Left renal pelvis (tissue), 4 donors: ENCODE results near the gene MGST3. TPM values are rescaled to one million over a fixed set of nuclear protein-coding genes. Genes with fewer than 3 reads are reported as not detected.
"Not testable (repeated sequence)": the region's sequence is repeated elsewhere in the genome, so short reads cannot be mapped to it uniquely, and the experiment has no call there.

Experiments used
- DNase-seq, 4 donors: peaks; one replicate each; pipeline ENCODE4 v3.0.0-alpha.2; 2013; ENCODE audit warnings: low read depth in 4 of 4, low spot score in 3 of 4
- polyA plus RNA-seq, 4 donors: library from polyadenylated mRNA; unstranded; fragments of 120-200 nt; gene quantifications; one replicate each; pipeline ENCODE4 v1.2.1, GENCODE V29; 2013; ENCODE audit not compliant: insufficient read length in 4 of 4

The MGST3 gene
- polyA plus RNA-seq, 4 donors = 125 to 203 (median 192) TPM

GRCh38 chr1:165695031-165695430 is 64.0 kb downstream of the MGST3 start:
- no peak for DNase-seq

- no peak for DNase-seq
Observed at GRCh38 chr1:165696625-165697100, 65.6 kb downstream of the MGST3 start.

GRCh38 chr1:165697491-165697880 is 66.5 kb downstream of the MGST3 start:
- DNase-seq = no peak

GRCh38 chr1:165697881-165698760 is 67.1 kb downstream of the MGST3 start, which contains the start of gene ALDH9A1:
TSS of gene ALDH9A1 (minus strand) at chr1:165698562. CDS start at chr1:165698558, 4 bp downstream.
- peak; percentile 36 to 66 (median 56) for DNase-seq

GRCh38 chr1:165698761-165699052 is 67.7 kb downstream of the MGST3 start:
- no peak for DNase-seq

- DNase-seq = no peak
Observed at GRCh38 chr1:165699577-165699976, 68.5 kb downstream of the MGST3 start.

GRCh38 chr1:165701922-165702321 is 70.9 kb downstream of the MGST3 start:
- not testable (repeated sequence) for DNase-seq

GRCh38 chr1:165703648-165704047 is 72.6 kb downstream of the MGST3 start:
- no peak for DNase-seq

Other genes with a start within 250 kb of the MGST3 start
- 1 to 10 TPM; 1.4 to 7.0 (median 2.6) TPM for gene RXRG, start 186.1 kb upstream of the MGST3 start, polyA plus RNA-seq
- under 1 TPM in 1 of 4 donors, not detected in 3; 0.13 TPM for gene LRRC52, start 87.2 kb upstream of the MGST3 start, polyA plus RNA-seq
- gene ALDH9A1, start 67.3 kb downstream of the MGST3 start, polyA plus RNA-seq = 100 to 1,000 TPM in 3 of 4 donors, 10 to 100 TPM in 1; 73.9 to 134 (median 108) TPM
- 100 to 1,000 TPM; 104 to 192 (median 160) TPM for gene TMCO1, start 137.6 kb downstream of the MGST3 start, polyA plus RNA-seq
- 10 to 100 TPM; 16.0 to 25.0 (median 22.6) TPM for gene UCK2, start 196.4 kb downstream of the MGST3 start, polyA plus RNA-seq